ENCODE results near the gene DEUP1.

GRCh38 chr11:93480756-93481155, 150.2 kb downstream of the DEUP1 start:
- no peak for TF ChIP-seq CTCF (conservative IDR thresholded peaks at IDR 0.05)
- TF ChIP-seq ZFX (IDR thresholded peaks at IDR 0.05), result no peak

Data from C4-2B (cell line).